ENCODE data around the gene NFIX. TPM values are rescaled to one million over a fixed set of nuclear protein-coding genes. Genes with fewer than 3 reads are reported as not detected.

Gene NFIX
- total and polyA plus RNA-seq, 2 experiments from 2014 or later, result 0.06 to 0.14 TPM

DNA sequence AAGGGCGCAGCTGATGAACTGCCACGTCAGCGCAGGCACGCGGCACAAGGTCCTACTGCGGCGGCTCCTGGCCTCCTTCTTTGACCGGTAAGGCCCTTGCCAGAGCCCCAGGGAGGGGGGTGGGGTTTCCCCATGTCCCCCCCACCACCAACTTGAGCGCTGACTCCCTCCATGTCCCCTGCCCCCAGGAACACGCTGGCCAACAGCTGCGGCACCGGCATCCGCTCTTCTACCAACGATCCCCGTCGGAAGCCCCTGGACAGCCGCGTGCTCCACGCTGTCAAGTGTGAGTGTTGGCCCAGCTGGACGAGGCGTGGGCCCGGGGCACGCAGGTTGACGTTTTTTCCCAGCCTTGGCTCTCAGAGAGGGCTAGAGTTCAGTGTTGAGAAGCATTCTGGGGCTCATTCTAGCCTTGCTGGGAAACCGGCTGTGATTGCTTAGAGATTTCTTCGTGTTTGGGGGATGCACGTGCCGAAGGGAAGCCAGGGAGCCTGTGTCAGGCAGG, 142.1 kb downstream of the NFIX start:
- Histone ChIP-seq H3K4me3 (no peak overlapping the region), H2AFZ (no peak overlapping the region), H3K4me1 (ENCODE audit: insufficient read depth) (no peaks in the 10 kb centered on the region), H3K9me2 (ENCODE audit: insufficient read depth) (no peaks in the 10 kb centered on the region), H3K27me3 (ENCODE audit: insufficient read depth) (no peaks in the 10 kb centered on the region), H3K79me2 (replicated peaks; ENCODE audit: insufficient read depth) (peaks cover 26% of the 10 kb centered on the region), H3F3A (replicated peaks; ENCODE audit: low read depth) (no peaks in the 10 kb centered on the region), H3K4me2 (no peak overlapping the region), H4K20me1 (replicated peaks; ENCODE audit: insufficient read depth) (peaks cover 28% of the 10 kb centered on the region), H3K27ac (ENCODE audit: low read depth) (no peak overlapping the region), H3K36me3 (ENCODE audit: insufficient read depth) (peaks cover 5% of the 10 kb centered on the region; the same call in 1 of the 2 replicates)
- Mint-ChIP-seq H3K36me3 (ENCODE audit: low read depth) (peaks cover 59% of the 10 kb centered on the region), H3K27me3 (ENCODE audit: insufficient read depth, low read depth, poor library complexity) (peaks cover 19% of the 10 kb centered on the region), H3K4me3 (no peak overlapping the region), H3K9me3 (no peaks in the 10 kb centered on the region), H3K4me1 (peaks cover 16% of the 10 kb centered on the region), H3K27ac (no peak overlapping the region; the same call in 1 of the 2 replicates)
- no peak for ATAC-seq
- TF ChIP-seq STAT1 (IDR thresholded peaks at IDR 0.05; ENCODE audit: unreplicated experiment) (no peak), EZH2phosphoT487 (IDR thresholded peaks at IDR 0.05; ENCODE audit: unreplicated experiment) (no peak), NANOG (IDR thresholded peaks at IDR 0.05; ENCODE audit: borderline replicate concordance) (no peak)
- TF ChIP-seq, protein P1, sequence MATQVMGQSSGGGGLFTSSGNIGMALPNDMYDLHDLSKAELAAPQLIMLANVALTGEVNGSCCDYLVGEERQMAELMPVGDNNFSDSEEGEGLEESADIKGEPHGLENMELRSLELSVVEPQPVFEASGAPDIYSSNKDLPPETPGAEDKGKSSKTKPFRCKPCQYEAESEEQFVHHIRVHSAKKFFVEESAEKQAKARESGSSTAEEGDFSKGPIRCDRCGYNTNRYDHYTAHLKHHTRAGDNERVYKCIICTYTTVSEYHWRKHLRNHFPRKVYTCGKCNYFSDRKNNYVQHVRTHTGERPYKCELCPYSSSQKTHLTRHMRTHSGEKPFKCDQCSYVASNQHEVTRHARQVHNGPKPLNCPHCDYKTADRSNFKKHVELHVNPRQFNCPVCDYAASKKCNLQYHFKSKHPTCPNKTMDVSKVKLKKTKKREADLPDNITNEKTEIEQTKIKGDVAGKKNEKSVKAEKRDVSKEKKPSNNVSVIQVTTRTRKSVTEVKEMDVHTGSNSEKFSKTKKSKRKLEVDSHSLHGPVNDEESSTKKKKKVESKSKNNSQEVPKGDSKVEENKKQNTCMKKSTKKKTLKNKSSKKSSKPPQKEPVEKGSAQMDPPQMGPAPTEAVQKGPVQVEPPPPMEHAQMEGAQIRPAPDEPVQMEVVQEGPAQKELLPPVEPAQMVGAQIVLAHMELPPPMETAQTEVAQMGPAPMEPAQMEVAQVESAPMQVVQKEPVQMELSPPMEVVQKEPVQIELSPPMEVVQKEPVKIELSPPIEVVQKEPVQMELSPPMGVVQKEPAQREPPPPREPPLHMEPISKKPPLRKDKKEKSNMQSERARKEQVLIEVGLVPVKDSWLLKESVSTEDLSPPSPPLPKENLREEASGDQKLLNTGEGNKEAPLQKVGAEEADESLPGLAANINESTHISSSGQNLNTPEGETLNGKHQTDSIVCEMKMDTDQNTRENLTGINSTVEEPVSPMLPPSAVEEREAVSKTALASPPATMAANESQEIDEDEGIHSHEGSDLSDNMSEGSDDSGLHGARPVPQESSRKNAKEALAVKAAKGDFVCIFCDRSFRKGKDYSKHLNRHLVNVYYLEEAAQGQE (IDR thresholded peaks at IDR 0.05; ENCODE audit: unreplicated experiment), result no peak
- TF ChIP-seq, protein P2, sequence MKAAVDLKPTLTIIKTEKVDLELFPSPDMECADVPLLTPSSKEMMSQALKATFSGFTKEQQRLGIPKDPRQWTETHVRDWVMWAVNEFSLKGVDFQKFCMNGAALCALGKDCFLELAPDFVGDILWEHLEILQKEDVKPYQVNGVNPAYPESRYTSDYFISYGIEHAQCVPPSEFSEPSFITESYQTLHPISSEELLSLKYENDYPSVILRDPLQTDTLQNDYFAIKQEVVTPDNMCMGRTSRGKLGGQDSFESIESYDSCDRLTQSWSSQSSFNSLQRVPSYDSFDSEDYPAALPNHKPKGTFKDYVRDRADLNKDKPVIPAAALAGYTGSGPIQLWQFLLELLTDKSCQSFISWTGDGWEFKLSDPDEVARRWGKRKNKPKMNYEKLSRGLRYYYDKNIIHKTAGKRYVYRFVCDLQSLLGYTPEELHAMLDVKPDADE (IDR thresholded peaks at IDR 0.05), result no peak
- TF ChIP-seq, protein P3, sequence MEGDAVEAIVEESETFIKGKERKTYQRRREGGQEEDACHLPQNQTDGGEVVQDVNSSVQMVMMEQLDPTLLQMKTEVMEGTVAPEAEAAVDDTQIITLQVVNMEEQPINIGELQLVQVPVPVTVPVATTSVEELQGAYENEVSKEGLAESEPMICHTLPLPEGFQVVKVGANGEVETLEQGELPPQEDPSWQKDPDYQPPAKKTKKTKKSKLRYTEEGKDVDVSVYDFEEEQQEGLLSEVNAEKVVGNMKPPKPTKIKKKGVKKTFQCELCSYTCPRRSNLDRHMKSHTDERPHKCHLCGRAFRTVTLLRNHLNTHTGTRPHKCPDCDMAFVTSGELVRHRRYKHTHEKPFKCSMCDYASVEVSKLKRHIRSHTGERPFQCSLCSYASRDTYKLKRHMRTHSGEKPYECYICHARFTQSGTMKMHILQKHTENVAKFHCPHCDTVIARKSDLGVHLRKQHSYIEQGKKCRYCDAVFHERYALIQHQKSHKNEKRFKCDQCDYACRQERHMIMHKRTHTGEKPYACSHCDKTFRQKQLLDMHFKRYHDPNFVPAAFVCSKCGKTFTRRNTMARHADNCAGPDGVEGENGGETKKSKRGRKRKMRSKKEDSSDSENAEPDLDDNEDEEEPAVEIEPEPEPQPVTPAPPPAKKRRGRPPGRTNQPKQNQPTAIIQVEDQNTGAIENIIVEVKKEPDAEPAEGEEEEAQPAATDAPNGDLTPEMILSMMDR (conservative IDR thresholded peaks at IDR 0.05; ENCODE audit: low read depth in 2 of 2), result no peak
- DNase-seq (ENCODE audit: low spot score), result no peak

DNA sequence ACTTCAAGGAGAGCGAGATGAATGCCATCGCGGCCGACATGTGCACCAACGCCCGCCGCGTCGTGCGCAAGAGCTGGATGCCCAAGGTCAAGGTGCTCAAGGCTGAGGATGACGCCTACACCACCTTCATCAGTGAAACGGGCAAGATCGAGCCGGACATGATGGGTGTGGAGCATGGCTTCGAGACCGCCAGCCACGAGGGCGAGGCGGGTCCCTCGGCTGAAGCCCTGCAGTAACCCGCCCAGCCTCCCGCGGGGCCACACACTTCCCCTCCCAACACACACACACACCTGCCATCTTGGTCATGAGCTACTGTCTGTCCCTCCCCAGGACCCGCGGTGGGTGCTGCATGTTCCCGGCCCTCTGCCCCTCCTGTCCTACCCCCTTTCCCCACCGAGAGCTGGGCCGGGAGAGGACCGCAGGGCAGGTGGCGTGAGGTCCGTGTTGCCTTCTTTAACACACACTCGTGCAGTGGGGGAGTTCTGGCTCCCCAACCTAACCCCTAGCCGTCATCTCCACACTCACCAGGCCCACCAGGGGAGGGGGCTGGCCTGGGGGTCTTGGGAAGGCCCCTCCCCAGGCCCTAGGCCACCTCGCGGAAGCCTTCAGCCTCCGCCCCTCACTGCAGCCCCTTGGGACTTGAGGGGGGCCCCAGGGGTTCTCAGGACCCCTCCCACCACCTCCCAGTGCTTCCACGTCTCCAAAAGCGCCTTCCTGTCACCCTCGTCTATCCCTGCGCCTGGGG, 143.1 kb downstream of the NFIX start:
- Mint-ChIP-seq H3K9me3 (no peaks in the 10 kb centered on the region), H3K27ac (no peak overlapping the region), H3K4me1 (peaks cover 16% of the 10 kb centered on the region), H3K27me3 (ENCODE audit: insufficient read depth, low read depth, poor library complexity) (peaks cover 19% of the 10 kb centered on the region), H3K4me3 (no peak overlapping the region), H3K36me3 (ENCODE audit: low read depth) (peaks cover 54% of the 10 kb centered on the region)
- H3K27me3 ChIP-seq (ENCODE audit: insufficient read depth), result no peaks in the 10 kb centered on the region
- no peak overlapping the region for H3K4me3 ChIP-seq
- peaks cover 16% of the 10 kb centered on the region for H3K79me2 ChIP-seq (replicated peaks; ENCODE audit: insufficient read depth)
- no peak overlapping the region for H2AFZ ChIP-seq
- H3K36me3 ChIP-seq (ENCODE audit: insufficient read depth), result peaks cover 5% of the 10 kb centered on the region; the same call in 1 of the 2 replicates
- DNase-seq (ENCODE audit: low spot score), result no peak
- H3K4me1 ChIP-seq (ENCODE audit: insufficient read depth), result no peaks in the 10 kb centered on the region
- H4K20me1 ChIP-seq (replicated peaks; ENCODE audit: insufficient read depth), result peaks cover 24% of the 10 kb centered on the region
- no peaks in the 10 kb centered on the region for H3K9me2 ChIP-seq (ENCODE audit: insufficient read depth)
- 0 out of 2 replicates have a peak, but pooled peaks cover 7% of the 10 kb centered on the region for H3F3A ChIP-seq (replicated peaks; ENCODE audit: low read depth)
- no peak overlapping the region for H3K4me2 ChIP-seq
- no peak for ATAC-seq
- no peak overlapping the region for H3K27ac ChIP-seq (ENCODE audit: low read depth)
- TF ChIP-seq NANOG (IDR thresholded peaks at IDR 0.05; ENCODE audit: borderline replicate concordance) (no peak), EZH2phosphoT487 (IDR thresholded peaks at IDR 0.05; ENCODE audit: unreplicated experiment) (no peak), POLR2AphosphoS5 (IDR thresholded peaks at IDR 0.05; ENCODE audit: low read depth) (no peak), EZH2 (IDR thresholded peaks at IDR 0.05; ENCODE audit: low read depth, unreplicated experiment) (no peak), JUNB (IDR thresholded peaks at IDR 0.05; ENCODE audit: unreplicated experiment) (no peak), ZNF114 (CRISPR knock-in tag; IDR thresholded peaks at IDR 0.05) (no peak)
- TF ChIP-seq, protein P3 (conservative IDR thresholded peaks at IDR 0.05; ENCODE audit: low read depth in 2 of 2), result no peak
- TF ChIP-seq, protein P1 (IDR thresholded peaks at IDR 0.05; ENCODE audit: unreplicated experiment), result no peak

Measured in GM23338 (cell line).